ENCODE data around the gene DENND1C.

DENND1C gene

GRCh38 chr19:6459262-6460098 lies 22.1 kb downstream of the DENND1C start, which contains the start of gene SLC25A23:
TSS of gene SLC25A23 (minus strand) at chr19:6459792. CDS start at chr19:6459628, 164 bp downstream.
- peak within 1 kb of the TSS; percentile 79 for H3K4me3 ChIP-seq (ENCODE audit: low read depth, low read length)
- DNase-seq (ENCODE audit: low read depth): peak; percentile 50
- no peak for TF ChIP-seq CTCF (IDR thresholded peaks at IDR 0.05; ENCODE audit: control insufficient read depth, extremely low read depth, insufficient read depth)

- peak overlapping the region; percentile 79 for H3K4me3 ChIP-seq (ENCODE audit: low read depth, low read length)
- DNase-seq (ENCODE audit: low read depth): no peak
- TF ChIP-seq CTCF (IDR thresholded peaks at IDR 0.05; ENCODE audit: control insufficient read depth, extremely low read depth, insufficient read depth): no peak
These were observed 22.8 kb downstream of the DENND1C start for GRCh38 chr19:6458695-6459261.

GRCh38 chr19:6457958-6458694 lies 23.5 kb downstream of the DENND1C start:
- TF ChIP-seq CTCF (IDR thresholded peaks at IDR 0.05; ENCODE audit: control insufficient read depth, extremely low read depth, insufficient read depth): no peak
- no peak for DNase-seq (ENCODE audit: low read depth)
- peak overlapping the region; percentile 79 for H3K4me3 ChIP-seq (ENCODE audit: low read depth, low read length)

GRCh38 chr19:6455924-6456323 lies 25.7 kb downstream of the DENND1C start:
- TF ChIP-seq CTCF (IDR thresholded peaks at IDR 0.05; ENCODE audit: control insufficient read depth, extremely low read depth, insufficient read depth): no peak
- no peak overlapping the region for H3K4me3 ChIP-seq (ENCODE audit: low read depth, low read length)
- DNase-seq (ENCODE audit: low read depth): no peak

GRCh38 chr19:6453951-6454565 lies 27.5 kb downstream of the DENND1C start:
- no peak for TF ChIP-seq CTCF (IDR thresholded peaks at IDR 0.05; ENCODE audit: control insufficient read depth, extremely low read depth, insufficient read depth)
- H3K4me3 ChIP-seq (ENCODE audit: low read depth, low read length): no peak overlapping the region
- DNase-seq (ENCODE audit: low read depth): no peak

GRCh38 chr19:6452899-6453298 lies 28.7 kb downstream of the DENND1C start:
- no peak for TF ChIP-seq CTCF (IDR thresholded peaks at IDR 0.05; ENCODE audit: control insufficient read depth, extremely low read depth, insufficient read depth)
- H3K4me3 ChIP-seq (ENCODE audit: low read depth, low read length): no peak overlapping the region
- DNase-seq (ENCODE audit: low read depth): no peak
